Endothelial cell (in vitro differentiated cells): ENCODE measurements around the gene CD99L2. TPM values are rescaled to one million over a fixed set of nuclear protein-coding genes. Genes with fewer than 3 reads are reported as not detected.

Experiments used
- DNase-seq: peaks from one replicate; pipeline ENCODE4 v3.0.0; 2021; ENCODE audit warnings: low spot score
- H3K27ac Mint-ChIP-seq: one replicate; pipeline ENCODE4 v1.8.0; 2021; ENCODE audit warnings: mixed read lengths, inconsistent platforms; ENCODE audit not compliant: unreplicated experiment
- H3K27me3 Mint-ChIP-seq: one replicate; pipeline ENCODE4 v1.8.0; 2021; ENCODE audit warnings: mild to moderate bottlenecking, moderate library complexity, mixed read lengths, inconsistent platforms; ENCODE audit not compliant: unreplicated experiment
- H3K36me3 Mint-ChIP-seq: one replicate; pipeline ENCODE4 v1.8.0; 2021; ENCODE audit warnings: mild to moderate bottlenecking, low read depth, mixed read lengths, inconsistent platforms; ENCODE audit not compliant: unreplicated experiment
- H3K4me1 Mint-ChIP-seq: one replicate; pipeline ENCODE4 v1.8.0; 2021; ENCODE audit warnings: mild to moderate bottlenecking, mixed read lengths, inconsistent platforms; ENCODE audit not compliant: unreplicated experiment
- H3K4me3 Mint-ChIP-seq: one replicate; pipeline ENCODE4 v1.8.0; 2021; ENCODE audit warnings: mild to moderate bottlenecking, mixed read lengths, inconsistent platforms; ENCODE audit not compliant: unreplicated experiment
- H3K9me3 Mint-ChIP-seq: one replicate; pipeline ENCODE4 v1.8.0; 2021; ENCODE audit warnings: mixed read lengths, inconsistent platforms; ENCODE audit not compliant: unreplicated experiment
- total RNA-seq: library from RNA; stranded (reverse); fragmentation: NEBNext Ultra II Directional; extraction: Animal tissue kit (Norgen Biotek cat#: 25700); gene quantifications from one replicate; pipeline ENCODE4 v1.2.1, GENCODE V29; 2021; ENCODE audit not compliant: unreplicated experiment
- TF ChIP-seq, protein P1 (sequence below): fragments of 200-600 bp; sonication (generic); IDR thresholded peaks from one replicate; pipeline ENCODE4 v1.5.0; 2021; ENCODE audit warnings: antibody characterized with exemption; ENCODE audit not compliant: unreplicated experiment

CD99L2 gene
- total RNA-seq, 1 donor from 2014 or later = 30.1 TPM

DNA sequence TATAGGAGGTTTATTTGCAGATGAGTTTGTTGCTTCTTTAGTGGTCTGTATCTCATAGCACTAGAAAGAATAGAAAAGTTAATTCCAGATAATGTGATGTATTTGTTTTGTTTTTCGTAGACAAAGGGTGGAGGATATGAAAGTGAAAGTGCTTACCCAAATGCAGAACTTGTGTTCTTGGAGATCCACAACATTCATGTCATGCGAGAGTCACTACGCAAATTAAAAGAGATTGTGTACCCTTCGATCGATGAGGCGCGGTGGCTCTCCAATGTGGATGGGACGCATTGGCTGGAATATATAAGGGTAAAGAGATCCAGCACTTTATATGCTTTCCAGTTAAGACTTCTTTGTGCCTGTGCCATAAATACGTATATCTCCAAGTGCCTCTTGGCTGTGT lies 162.0 kb downstream of the CD99L2 start:
- no peak for DNase-seq
- TF ChIP-seq, protein P1, sequence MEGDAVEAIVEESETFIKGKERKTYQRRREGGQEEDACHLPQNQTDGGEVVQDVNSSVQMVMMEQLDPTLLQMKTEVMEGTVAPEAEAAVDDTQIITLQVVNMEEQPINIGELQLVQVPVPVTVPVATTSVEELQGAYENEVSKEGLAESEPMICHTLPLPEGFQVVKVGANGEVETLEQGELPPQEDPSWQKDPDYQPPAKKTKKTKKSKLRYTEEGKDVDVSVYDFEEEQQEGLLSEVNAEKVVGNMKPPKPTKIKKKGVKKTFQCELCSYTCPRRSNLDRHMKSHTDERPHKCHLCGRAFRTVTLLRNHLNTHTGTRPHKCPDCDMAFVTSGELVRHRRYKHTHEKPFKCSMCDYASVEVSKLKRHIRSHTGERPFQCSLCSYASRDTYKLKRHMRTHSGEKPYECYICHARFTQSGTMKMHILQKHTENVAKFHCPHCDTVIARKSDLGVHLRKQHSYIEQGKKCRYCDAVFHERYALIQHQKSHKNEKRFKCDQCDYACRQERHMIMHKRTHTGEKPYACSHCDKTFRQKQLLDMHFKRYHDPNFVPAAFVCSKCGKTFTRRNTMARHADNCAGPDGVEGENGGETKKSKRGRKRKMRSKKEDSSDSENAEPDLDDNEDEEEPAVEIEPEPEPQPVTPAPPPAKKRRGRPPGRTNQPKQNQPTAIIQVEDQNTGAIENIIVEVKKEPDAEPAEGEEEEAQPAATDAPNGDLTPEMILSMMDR = no peak
- Mint-ChIP-seq H3K4me3 (no peak overlapping the region), H3K9me3 (no peaks in the 10 kb centered on the region), H3K36me3 (peaks cover 15% of the 10 kb centered on the region), H3K27me3 (peaks cover 4% of the 10 kb centered on the region), H3K27ac (no peak overlapping the region), H3K4me1 (no peaks in the 10 kb centered on the region)

DNA sequence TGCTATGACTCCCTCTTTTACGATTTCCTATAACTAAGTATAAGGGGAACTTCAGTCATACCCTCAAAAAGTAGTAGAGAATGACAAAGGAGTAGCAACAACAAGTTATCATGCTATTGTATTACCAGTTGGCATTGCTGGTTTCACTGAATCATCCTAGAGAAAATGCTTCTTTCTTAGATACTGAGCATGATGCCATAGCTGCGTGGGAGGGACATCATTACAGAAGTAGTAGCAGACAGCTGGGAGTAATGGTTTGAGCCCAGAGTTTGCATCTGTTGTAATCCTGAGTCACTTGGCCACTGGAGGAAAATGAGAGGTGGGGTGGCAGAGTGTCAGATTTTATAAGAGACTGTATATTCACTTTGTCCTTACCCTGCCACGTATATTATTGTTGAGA lies 166.7 kb downstream of the CD99L2 start:
- Mint-ChIP-seq H3K9me3 (no peaks in the 10 kb centered on the region), H3K4me1 (peaks cover 2% of the 10 kb centered on the region)

DNA sequence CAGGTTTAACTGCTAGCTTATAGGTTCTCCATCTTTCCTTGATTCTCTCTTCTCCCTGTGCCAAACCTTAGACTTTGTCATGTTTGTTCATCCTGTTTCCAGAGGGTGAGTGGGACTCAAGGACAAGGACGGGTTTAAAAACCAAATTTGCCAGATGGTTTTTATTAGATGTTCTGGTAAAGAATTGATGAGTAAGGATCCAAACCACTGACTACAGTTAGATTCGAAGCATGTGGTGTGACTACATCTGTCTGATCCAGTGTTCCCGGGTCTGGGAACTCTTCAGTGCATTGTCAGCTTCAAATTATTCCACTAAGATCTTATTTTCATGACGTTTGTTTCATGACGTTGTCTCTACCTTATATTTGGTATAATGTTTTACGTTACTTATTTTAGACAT lies 167.7 kb downstream of the CD99L2 start:
- no peak for DNase-seq
- Mint-ChIP-seq H3K4me3 (no peak overlapping the region), H3K9me3 (no peaks in the 10 kb centered on the region), H3K4me1 (peaks cover 2% of the 10 kb centered on the region), H3K27me3 (peaks cover 3% of the 10 kb centered on the region), H3K27ac (no peak overlapping the region), H3K36me3 (peaks cover 6% of the 10 kb centered on the region)
- TF ChIP-seq, protein P1 = no peak

More for the DNA sequence above, 166.7 kb downstream of the CD99L2 start:
- no peak for DNase-seq
- H3K4me3 Mint-ChIP-seq = no peak overlapping the region
- TF ChIP-seq, protein P1 = no peak
- H3K27me3 Mint-ChIP-seq = peaks cover 3% of the 10 kb centered on the region
- no peak overlapping the region for H3K27ac Mint-ChIP-seq
- peaks cover 6% of the 10 kb centered on the region for H3K36me3 Mint-ChIP-seq

DNA sequence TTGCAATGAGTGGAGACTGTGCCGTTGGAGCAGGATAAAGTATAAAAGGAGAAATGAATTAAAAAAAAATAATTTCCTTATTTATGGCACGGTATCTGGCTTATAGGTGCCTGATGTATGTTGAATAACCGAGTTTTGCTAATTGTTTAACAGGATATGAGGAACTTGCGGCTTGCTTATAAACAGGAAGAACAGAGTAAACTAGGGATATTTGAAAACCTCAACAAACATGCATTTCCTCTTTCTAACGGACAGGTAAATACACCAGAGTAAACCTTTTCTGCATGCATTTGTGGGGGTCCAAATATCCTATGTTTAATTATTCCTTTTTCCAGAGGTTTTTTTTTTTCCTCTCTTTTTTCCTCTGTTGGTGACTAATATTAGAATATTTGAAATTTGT lies 168.5 kb downstream of the CD99L2 start:
- TF ChIP-seq, protein P1 = no peak
- no peaks in the 10 kb centered on the region for H3K9me3 Mint-ChIP-seq
- peak overlapping the region; percentile 30 for H3K27ac Mint-ChIP-seq
- peaks cover 3% of the 10 kb centered on the region for H3K27me3 Mint-ChIP-seq
- peaks cover 2% of the 10 kb centered on the region for H3K4me1 Mint-ChIP-seq
- H3K36me3 Mint-ChIP-seq = peaks cover 6% of the 10 kb centered on the region
- no peak overlapping the region for H3K4me3 Mint-ChIP-seq
- DNase-seq = no peak

DNA sequence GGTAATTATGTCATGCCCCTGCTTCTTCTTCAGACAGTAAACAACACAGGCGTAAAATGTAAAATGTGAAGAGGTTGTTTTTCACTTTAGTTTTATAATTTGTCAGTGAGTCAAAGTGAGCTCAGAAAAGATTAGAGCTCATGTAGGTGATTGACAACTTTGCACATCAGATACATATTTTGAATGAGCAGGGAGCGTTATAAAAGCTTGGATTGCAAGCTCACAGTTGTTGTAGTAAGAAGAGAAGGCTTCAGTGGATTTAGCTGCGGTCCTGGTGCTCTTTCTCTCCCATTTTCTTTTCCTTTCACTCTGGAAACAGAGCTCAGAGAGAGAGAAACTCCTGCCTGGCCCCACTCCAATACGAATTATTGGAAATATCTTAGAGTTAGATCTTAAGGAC lies 178.8 kb downstream of the CD99L2 start:
- Mint-ChIP-seq H3K36me3 (no peaks in the 10 kb centered on the region), H3K4me1 (no peaks in the 10 kb centered on the region), H3K27ac (no peak overlapping the region), H3K27me3 (no peaks in the 10 kb centered on the region), H3K9me3 (no peaks in the 10 kb centered on the region), H3K4me3 (no peak overlapping the region)
- TF ChIP-seq, protein P1 = no peak
- no peak for DNase-seq

Other genes with a start within 250 kb of the CD99L2 start
- gene MTMR1, start 205.3 kb downstream of the CD99L2 start, total RNA-seq = 13.3 TPM
- 104 TPM for gene HMGB3, start 84.7 kb upstream of the CD99L2 start, total RNA-seq